ENCODE measurements around the gene C1QTNF7.

- no peak for TF ChIP-seq CTCF (conservative IDR thresholded peaks at IDR 0.05 in 1 of 2, IDR thresholded peaks at IDR 0.05 in 1 of 2; ENCODE audit: extremely low read depth in 1 of 2, insufficient read depth in 1 of 2, low read depth in 1 of 2, low read length in 2 of 2)
- TF ChIP-seq EZH2 (IDR thresholded peaks at IDR 0.05; ENCODE audit: borderline replicate concordance, low read length), result no peak
Measured at GRCh38 chr4:15398001-15398400, 29.8 kb upstream of the C1QTNF7 start.

All from mammary epithelial cell (primary cell).